Measurements from ENCODE around the gene ARHGAP21.
"Not testable (repeated sequence)": the region's sequence is repeated elsewhere in the genome, so short reads cannot be mapped to it uniquely, and the experiment has no call there.

ARHGAP21 gene

DNA sequence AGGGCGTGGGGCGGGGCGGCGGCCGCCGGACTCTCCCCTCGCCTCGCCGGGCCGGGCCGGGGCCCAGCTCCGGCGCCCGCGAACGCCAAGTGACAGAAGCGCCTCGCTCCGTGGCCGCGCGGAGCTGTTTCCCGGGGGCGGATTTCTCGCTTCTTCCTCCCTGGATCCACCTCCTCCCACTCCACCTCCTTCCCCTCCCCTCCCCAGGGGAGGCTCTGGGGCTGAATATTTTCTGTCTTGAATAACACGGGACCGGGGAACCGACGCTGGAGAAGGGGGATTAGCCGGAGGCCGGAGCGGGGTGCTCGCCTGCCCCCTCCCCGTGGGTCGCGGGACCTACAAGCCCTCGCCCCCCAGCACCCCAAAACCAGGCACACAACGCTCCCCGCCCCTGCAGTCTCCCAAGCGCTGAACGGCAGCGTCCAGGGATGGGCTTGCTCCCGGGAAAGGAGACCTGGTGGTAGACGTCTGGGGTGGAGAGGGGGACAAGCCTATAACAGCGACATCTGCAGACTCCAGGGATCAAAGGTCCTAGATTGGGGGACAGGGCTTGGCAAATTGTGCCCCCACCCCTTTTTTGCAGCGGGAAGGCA is at the start of gene ARHGAP21:
Gene ARHGAP21, minus strand, starts transcription at position 100 of the 593 bp plus-strand sequence. CDS start 1,988 bp downstream, outside the sequence.
- DNase-seq, result no peak

DNA sequence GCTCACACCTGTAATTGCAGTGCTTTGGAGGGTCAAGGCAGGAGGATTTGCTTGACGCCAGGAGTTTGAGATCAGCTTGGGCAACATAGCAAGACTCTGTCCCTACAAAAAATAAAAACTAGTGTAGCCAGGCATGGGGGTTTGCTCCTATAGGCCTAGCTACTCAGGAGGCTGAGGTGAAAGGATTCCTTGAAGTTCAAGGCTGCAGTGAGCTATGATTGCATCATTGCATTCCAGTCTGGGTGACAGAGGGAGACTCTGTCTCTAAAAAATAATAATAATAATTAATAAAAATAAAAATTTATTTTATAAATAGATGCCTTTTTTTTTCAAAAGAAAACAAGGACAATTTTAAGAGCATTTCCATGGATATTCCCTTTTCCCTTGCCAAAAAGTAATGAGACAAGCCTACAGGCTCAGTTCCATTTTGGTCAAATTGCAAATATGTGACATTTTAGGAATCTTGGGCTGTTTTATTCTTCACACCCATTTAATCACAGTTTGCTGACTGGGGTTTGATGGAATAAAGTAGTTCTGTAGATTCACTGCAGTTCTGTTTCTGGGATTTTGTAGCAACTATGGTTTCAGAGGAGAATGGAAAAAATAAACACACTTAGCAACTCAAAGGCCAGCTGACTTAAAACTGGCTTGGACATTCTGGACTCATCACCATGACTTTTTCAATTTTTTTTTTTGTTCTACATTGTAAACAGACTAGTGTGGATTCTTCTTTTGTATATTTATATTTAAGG is 48.4 kb upstream of the ARHGAP21 start:
- no peak for DNase-seq

DNA sequence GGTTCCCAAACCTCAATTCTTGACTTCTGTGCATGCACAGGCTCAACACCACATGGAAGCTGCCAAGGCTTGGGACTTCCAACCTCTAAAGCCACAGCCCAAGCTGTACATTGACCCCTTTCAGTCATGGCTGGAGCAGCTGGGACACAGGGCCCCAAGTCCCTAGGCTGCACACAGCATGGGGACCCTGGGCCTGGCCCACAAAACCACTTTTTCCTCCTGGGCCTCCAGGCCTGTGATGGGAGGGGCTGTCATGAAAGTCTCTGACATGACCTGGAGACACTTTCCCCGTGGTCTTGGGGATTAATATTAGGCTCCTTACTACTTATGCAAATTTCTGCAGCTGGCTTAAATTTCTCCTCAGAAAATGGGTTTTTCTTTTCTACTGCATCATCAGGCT is 41.3 kb upstream of the ARHGAP21 start:
- not testable (repeated sequence) for DNase-seq

- no peak for DNase-seq
Observed at GRCh38 chr10:24762966-24763623, 39.4 kb upstream of the ARHGAP21 start.

- no peak for DNase-seq
Observed at GRCh38 chr10:24762161-24762924, 38.7 kb upstream of the ARHGAP21 start.

DNA sequence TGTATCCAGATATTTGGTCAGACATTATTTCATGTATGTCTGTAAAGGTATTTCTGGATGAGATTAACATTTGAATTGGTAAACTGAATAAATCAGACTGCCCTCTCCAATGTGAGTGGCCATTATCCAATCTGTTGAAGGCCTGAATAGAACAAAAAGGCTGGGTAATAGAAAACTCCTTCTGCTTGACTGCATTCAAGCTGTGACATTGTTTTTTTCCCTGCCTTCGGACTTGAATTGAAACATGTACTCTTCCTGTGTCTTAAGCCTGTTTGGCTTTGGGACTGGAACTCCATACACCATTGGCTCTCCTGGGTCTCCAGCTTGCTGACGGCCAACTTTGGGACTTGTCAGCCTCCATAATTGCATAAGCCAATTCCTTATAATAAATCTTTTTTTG is 36.0 kb upstream of the ARHGAP21 start:
- DNase-seq, result no peak

DNA sequence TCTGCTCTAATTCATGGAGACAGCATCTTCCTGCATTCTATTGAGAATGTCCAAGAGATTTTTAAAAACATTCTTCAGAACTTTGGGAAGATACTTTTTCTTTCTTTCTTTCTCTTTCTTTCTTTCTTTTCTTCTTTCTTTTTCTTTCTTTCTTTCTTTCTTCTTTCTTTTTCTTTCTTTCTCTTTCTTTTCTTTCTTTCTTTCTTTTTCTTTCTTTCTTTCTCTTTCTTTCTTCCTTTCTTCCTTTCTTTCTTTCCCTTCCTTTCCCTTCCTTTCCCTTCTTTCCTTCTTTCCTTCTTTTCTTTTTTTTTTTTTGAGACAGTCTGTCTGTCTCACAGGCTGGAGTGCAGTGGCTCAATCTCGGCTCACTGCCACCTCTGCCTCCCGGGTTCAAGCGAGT is 34.6 kb upstream of the ARHGAP21 start:
- DNase-seq, result not testable (repeated sequence)

- no peak for DNase-seq
Observed at GRCh38 chr10:24756283-24756682, 32.6 kb upstream of the ARHGAP21 start.

DNA sequence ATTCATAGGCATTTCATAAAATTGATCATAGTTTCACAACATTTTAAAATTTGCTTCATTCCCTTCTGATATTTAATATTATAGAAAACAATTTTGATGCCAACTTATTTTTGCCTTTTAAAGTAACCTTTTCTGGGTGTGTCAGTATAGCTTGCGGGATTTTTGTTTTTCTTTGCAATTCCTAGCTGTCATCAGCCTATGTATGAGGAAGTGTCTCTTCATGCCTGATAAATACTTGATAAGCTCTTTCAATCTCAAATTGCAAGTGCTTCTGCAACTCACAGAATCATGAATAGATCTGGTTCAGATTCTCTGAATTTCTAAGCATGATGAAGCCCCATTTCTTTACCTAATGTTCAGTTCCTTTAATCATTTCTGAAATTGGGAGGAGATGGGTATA is 28.0 kb upstream of the ARHGAP21 start:
- no peak for DNase-seq

- DNase-seq, result no peak
Observed at GRCh38 chr10:24750695-24751094, 27.0 kb upstream of the ARHGAP21 start.

GRCh38 chr10:24748214-24748613 is 24.5 kb upstream of the ARHGAP21 start:
- DNase-seq, result no peak

DNA sequence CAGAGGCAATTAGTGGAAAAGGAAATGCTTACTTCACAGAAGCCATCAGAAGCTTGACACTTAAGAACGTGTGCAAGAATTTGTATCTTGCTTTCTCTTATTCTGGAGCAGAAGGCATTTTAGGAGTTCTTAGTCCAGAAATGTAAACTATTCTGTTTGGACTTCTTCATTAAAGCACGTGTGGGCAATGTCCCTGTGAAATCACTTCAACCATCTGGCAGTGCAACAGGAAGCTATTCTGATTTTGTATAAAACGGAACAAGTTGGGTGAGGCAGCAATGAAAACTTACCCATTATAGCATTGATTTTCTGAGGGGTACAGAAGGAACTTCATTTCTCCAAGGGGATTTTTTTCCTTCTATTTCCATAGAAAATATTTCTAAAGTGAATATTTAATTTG is 21.3 kb upstream of the ARHGAP21 start:
- no peak for DNase-seq

GRCh38 chr10:24740714-24741113 is 17.0 kb upstream of the ARHGAP21 start:
- DNase-seq, result no peak

GRCh38 chr10:24737001-24737400 is 13.3 kb upstream of the ARHGAP21 start:
- no peak for DNase-seq

DNA sequence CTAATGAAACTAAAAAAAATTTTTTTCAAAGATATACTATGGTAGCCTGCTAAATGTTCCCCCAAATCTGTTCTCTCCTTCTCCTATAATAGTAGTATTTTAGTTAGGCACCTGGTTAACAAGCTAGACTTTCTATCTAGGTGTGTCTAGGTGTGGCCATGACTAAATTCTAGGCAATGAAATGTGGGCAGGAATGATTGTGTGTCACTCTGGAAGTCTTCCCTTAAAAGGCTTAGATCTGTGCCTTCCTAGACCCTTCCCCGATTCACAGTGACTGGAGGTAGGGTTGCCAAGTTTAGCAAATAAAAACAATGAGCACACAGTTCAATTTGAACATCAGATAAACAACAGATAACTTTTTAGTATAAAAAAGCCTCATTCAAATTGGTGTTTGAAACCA is 8.3 kb upstream of the ARHGAP21 start:
- no peak for DNase-seq

DNA sequence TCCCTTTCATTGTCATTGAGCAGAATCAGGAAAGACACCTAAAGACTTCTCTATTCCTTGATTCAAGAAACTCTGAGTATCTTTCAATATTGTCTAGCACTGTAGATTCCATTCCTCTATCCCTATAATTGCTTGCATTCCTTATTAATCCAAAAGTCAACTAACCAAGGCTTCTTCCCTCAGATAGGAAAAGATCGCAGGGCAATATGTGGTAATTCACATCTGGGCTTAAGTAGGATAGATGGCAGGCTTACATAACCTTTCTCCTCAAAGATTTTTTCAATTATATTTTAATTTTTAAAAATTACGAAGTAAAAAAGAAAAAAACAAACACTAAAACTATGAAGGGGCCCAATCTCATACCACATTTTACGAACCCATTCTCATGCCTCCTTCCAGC is 7.1 kb upstream of the ARHGAP21 start:
- no peak for DNase-seq

DNA sequence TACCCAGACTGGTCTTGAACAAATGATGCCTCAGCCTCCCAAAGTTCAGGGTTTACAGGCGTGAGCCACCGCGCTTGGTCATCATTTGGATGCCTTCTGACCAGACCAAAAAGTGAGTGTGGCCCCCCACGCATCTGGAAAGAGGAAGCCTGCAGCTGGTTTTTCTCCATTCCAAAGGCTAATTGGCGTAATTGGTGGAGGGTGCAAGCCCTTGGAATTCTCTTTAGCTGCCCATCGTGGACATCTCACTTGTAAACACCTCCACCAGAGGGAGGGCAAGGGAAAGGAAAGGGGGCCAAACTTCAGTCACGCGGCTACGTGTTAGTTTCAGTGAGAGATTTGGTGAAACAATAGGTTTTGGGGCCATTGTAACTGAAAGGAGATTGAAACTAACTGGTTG is 4.1 kb upstream of the ARHGAP21 start:
- DNase-seq, result no peak

DNA sequence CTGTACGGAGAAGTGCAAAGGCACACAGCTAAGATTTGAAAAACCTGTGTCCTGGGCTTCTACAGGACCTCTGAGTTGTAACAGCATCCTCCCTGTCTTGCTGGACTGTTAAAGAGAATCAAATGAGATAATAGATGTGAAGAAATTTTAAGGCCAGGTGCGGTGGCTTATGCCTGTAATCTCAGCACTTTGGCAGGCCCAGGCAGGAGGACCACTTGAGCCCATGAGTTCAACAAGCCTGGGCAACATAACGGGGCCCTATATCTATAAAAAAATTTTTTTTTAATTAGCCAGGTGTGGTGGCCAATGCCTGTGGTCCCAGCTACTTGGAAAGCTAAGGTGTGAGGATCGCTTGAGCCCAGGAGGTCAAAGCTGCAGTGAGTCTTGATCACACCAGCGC is 2.9 kb upstream of the ARHGAP21 start:
- DNase-seq, result no peak

DNA sequence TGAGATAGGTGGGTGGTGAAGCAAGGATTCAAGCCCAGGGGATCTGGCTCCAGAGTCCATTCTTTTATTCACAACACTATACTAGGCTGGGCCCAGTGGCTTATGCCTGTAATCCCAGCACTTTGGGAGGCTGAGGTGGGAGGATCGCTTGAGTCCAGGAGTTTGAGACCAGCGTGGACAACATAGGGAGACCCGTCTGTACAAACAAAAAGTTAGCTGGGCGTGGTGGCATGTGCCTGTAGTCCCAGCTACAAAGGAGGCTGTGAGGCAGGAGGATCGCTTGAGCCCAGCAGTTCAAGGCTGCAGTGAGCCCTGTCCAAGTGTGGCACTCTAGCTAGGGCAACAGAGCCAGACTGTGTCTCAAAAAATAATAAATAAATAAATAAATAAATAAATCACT is 2.3 kb upstream of the ARHGAP21 start:
- not testable (repeated sequence) for DNase-seq

- peak; percentile 27 for DNase-seq
Observed at GRCh38 chr10:24724381-24725228, 918 bp upstream of the ARHGAP21 start.

GRCh38 chr10:24723386-24723787 is 300 bp downstream of the ARHGAP21 start:
- DNase-seq, result no peak

- no peak for DNase-seq
Observed at GRCh38 chr10:24722676-24723385, 856 bp downstream of the ARHGAP21 start.
